GM12891 (cell line): ENCODE measurements around the gene ADAM11.

Experiments
- PAX5 ChIP-seq: IDR thresholded peaks from 2 replicates; pipeline ENCODE4 v1.6.1; 2011; ENCODE audit warnings: low read length, moderate library complexity, mild to moderate bottlenecking; ENCODE audit not compliant: insufficient read depth, severe bottlenecking
- POLR2A ChIP-seq: IDR thresholded peaks from 2 replicates; pipeline ENCODE4 v1.6.1; 2011; ENCODE audit warnings: low read depth, low read length, control low read depth
- POLR2AphosphoS5 ChIP-seq: IDR thresholded peaks from 2 replicates; pipeline ENCODE4 v1.6.1; 2011; ENCODE audit warnings: low read depth, low read length, control low read depth
- POU2F2 ChIP-seq: IDR thresholded peaks from 2 replicates; pipeline ENCODE4 v1.6.1; 2011; ENCODE audit warnings: low read depth, mild to moderate bottlenecking, control low read depth, low read length, moderate library complexity
- SPI1 ChIP-seq: IDR thresholded peaks from 2 replicates; pipeline ENCODE4 v1.6.1; 2011; ENCODE audit warnings: low read depth, low read length, control low read depth
- TAF1 ChIP-seq: IDR thresholded peaks from 2 replicates; pipeline ENCODE4 v1.6.1; 2011; ENCODE audit warnings: low read depth, low read length, control low read depth

DNA sequence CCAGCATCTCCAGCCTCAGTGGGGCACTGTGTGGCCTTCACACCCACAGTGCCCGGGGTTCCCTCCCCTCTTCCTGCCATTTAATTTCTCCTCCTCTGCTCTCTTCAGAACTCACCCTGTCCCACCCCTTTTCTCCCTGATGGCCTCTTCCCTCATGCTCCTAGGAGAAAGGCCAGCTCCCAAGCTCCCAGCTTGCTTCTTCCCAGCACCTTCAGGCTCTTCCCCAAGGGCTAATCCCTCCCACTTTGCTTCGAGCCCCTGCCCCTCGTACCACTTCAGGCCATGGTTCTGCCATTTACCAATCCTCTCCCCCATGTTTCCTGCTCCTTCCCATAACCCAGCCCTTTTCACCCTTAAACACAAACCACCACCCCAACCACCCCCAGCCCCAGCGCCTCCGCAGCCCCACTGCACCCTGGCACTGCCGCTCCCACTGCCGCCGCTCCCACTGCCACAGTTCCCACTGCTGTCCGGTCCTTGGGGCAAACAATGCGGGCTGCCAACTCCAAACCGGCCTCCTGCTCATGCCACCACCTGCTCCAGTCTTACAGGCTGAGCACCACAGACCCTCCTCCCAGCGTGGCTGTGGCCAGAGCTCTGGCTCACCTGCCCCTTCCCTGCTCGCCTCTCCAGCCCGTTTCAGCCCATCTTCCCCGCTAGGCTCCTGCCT is 28.6 kb downstream of the ADAM11 start:
- TF ChIP-seq POLR2AphosphoS5 (no peak), SPI1 (no peak), TAF1 (no peak), POLR2A (no peak), PAX5 (no peak), POU2F2 (no peak)
